ENCODE measurements around the gene SV2B. TPM values are rescaled to one million over a fixed set of nuclear protein-coding genes. Genes with fewer than 3 reads are reported as not detected.

SV2B gene
- total RNA-seq, 4 donors from 2014 or later: 1.4 to 6.4 (median 2.2) TPM

GRCh38 chr15:91152896-91153581, 53.0 kb downstream of the SV2B start:
- no peak for TF ChIP-seq CTCF (IDR thresholded peaks at IDR 0.05; ENCODE audit: low read depth)

- TF ChIP-seq CTCF (IDR thresholded peaks at IDR 0.05; ENCODE audit: low read depth): no peak
Measured at GRCh38 chr15:91153954-91154353, 53.9 kb downstream of the SV2B start.

- no peak for TF ChIP-seq CTCF (IDR thresholded peaks at IDR 0.05; ENCODE audit: low read depth)
Measured at GRCh38 chr15:91156175-91156726, 56.2 kb downstream of the SV2B start.

- no peak for TF ChIP-seq CTCF (IDR thresholded peaks at IDR 0.05; ENCODE audit: low read depth)
Measured at GRCh38 chr15:91158415-91159394, 58.6 kb downstream of the SV2B start.

- TF ChIP-seq CTCF (IDR thresholded peaks at IDR 0.05; ENCODE audit: low read depth): no peak
Measured at GRCh38 chr15:91165850-91166249, 65.8 kb downstream of the SV2B start.

GRCh38 chr15:91168457-91168856, 68.4 kb downstream of the SV2B start:
- TF ChIP-seq CTCF (IDR thresholded peaks at IDR 0.05; ENCODE audit: low read depth): no peak

- TF ChIP-seq CTCF (IDR thresholded peaks at IDR 0.05; ENCODE audit: low read depth): no peak
Measured at GRCh38 chr15:91171334-91171733, 71.3 kb downstream of the SV2B start.

All from subcutaneous adipose tissue (tissue), 4 donors.